Upper lobe of left lung (tissue), 6 donors: ENCODE measurements around the gene HSPA1L. TPM values are rescaled to one million over a fixed set of nuclear protein-coding genes. Genes with fewer than 3 reads are reported as not detected.
"Not testable (repeated sequence)": the region's sequence is repeated elsewhere in the genome, so short reads cannot be mapped to it uniquely, and the experiment has no call there.

Experiments used
- ATAC-seq, 2 donors: fragments of 200-7000 bp; cut with Tn5 transposase; one replicate each; pipeline ENCODE4 v1.9.1; 2022; ENCODE audit warnings: mild to moderate bottlenecking in 2 of 2, moderate library complexity in 2 of 2; ENCODE audit not compliant: low FRiP score in 2 of 2
- DNase-seq, 2 donors: peaks; one replicate each; pipeline ENCODE4 v3.0.0-alpha.2; 2019 to 2020
- H3K27ac ChIP-seq, 4 donors: fragments of 200-600 bp; sonication (generic); one replicate each; pipeline ENCODE4 v1.5.1; 2016 to 2019
- H3K27me3 ChIP-seq, 4 donors: fragments of 200-600 bp; sonication (generic); one replicate each; pipeline ENCODE4 v1.5.1; 2017 to 2019
- H3K36me3 ChIP-seq, 4 donors: fragments of 200-600 bp; sonication (generic); one replicate each; pipeline ENCODE4 v1.5.1; 2016 to 2019
- H3K4me1 ChIP-seq, 4 donors: fragments of 200-600 bp; sonication (generic); one replicate each; pipeline ENCODE4 v1.5.1; 2018 to 2019
- H3K4me3 ChIP-seq, 4 donors: fragments of 200-600 bp; sonication (generic); one replicate each; pipeline ENCODE4 v1.5.1; 2017 to 2019; ENCODE audit warnings: mild to moderate bottlenecking in 2 of 4, moderate library complexity in 1 of 4
- H3K9me3 ChIP-seq, 4 donors: fragments of 200-600 bp; sonication (generic); one replicate each; pipeline ENCODE4 v1.5.1; 2018 to 2019
- CTCF ChIP-seq, 6 experiments: fragments of 450-650 bp in 4 of 6; fragments of 200-600 bp in 2 of 6; sonication (generic) in 2 of 6; IDR thresholded peaks; one replicate each; pipeline ENCODE4 v1.5.1; 2016 to 2019; ENCODE audit warnings: antibody characterized with exemption in 6 of 6
- EP300 ChIP-seq, 4 donors: sonication (generic); formaldehyde crosslinking; IDR thresholded peaks; one replicate each; pipeline ENCODE4 v1.5.1; 2017; ENCODE audit warnings: antibody characterized with exemption in 4 of 4, control low read depth in 2 of 4
- POLR2A ChIP-seq, 4 donors: fragments of 450-650 bp; IDR thresholded peaks; one replicate each; pipeline ENCODE4 v1.5.1; 2016 to 2017; ENCODE audit warnings: antibody characterized with exemption in 4 of 4, mild to moderate bottlenecking in 2 of 4
- POLR2AphosphoS5 ChIP-seq, 2 donors: sonication (generic); formaldehyde crosslinking; IDR thresholded peaks; one replicate each; pipeline ENCODE4 v1.5.1; 2017; ENCODE audit warnings: antibody characterized with exemption in 2 of 2
- WGBS, 2 donors: methylation state at CpG; one replicate each; pipeline ENCODE4 v1.1.5; 2017 to 2018; 5-methylcytosine and 5-hydroxymethylcytosine counted together
- total RNA-seq, 6 donors: library from RNA; depleted of rRNA in 4 of 6; stranded (reverse); fragments of >200 nt in 4 of 6; gene quantifications; one replicate each; pipeline versions ENCODE4 v1.1.0 to v1.2.1, GENCODE V29; 2016 to 2021
- donor health status: DM: no; HTN: no; CAD: no; lungs with moderate emphysema.
- donor health status: DM: no; HTN: yes; CAD: no; lungs with severe emphysema.

Gene HSPA1L
- total RNA-seq, 6 donors from 2014 or later: 0.89 to 3.1 (median 2.0) TPM

- TF ChIP-seq CTCF (IDR thresholded peaks at IDR 0.05) (peak in 3 of 6 experiments; percentile 31 to 49 (median 33)), POLR2A (IDR thresholded peaks at IDR 0.05) (peak in 3 of 4 donors; percentile 43 to 87 (median 86)), EP300 (IDR thresholded peaks at IDR 0.05) (peak in 1 of 4 donors; percentile 55), POLR2AphosphoS5 (IDR thresholded peaks at IDR 0.05) (peak; percentile 90 to 97)
- Histone ChIP-seq H3K36me3 (peaks cover 0 to 15% (median 7%) of the 10 kb centered on the region in 4 donors), H3K4me3 (peak within 1 kb of the TSS; percentile 50 to 66 (median 58)), H3K27me3 (no peaks in the 10 kb centered on the region), H3K4me1 (peaks cover 13 to 15% (median 14%) of the 10 kb centered on the region in 4 donors), H3K9me3 (no peaks in the 10 kb centered on the region), H3K27ac (peak within 1 kb of the TSS; percentile 87 to 98 (median 92))
- ATAC-seq (peak; percentile 98 to 100), DNase-seq (peak; percentile 99)
- 0% methylated on average over 40 to 51 of the region's 51 CpGs for WGBS, 2 donors
Measured at GRCh38 chr6:31806470-31807272, 8.4 kb downstream of the HSPA1L start, which contains the start of gene LSM2. LSM2 (minus strand) TSS chr6:31806966; CDS start chr6:31806757, 209 bp downstream.

DNA sequence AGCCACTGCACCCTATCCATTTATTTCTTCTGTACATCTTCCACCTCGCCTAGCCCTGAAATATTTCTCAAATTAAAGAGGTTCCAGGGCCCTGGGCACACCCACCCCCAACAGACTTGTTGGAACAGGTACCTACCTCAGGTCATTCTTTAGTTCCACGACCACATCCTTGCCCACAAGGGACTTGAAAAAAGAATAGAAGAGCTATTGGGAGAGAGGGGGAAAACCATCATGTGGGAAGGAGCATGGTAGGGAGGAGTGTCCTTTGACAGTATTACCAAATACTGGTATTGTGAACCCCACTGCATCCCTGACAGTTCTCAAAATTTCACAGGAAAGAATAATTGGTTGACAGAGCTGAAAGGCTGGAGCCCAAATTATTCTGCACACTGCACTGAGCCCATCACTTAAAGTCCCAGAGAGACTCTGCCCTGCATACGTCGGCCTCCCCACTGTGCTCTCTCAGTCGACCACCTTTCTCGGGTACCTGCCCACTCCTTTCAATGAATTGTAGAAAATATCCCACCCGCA is 9.1 kb downstream of the HSPA1L start:
- Histone ChIP-seq H3K4me1 (peaks cover 13 to 15% (median 14%) of the 10 kb centered on the region in 4 donors), H3K27me3 (no peaks in the 10 kb centered on the region), H3K36me3 (peaks cover 0 to 20% (median 10%) of the 10 kb centered on the region in 4 donors), H3K4me3 (peak overlapping the region; percentile 50 to 66 (median 58)), H3K9me3 (no peaks in the 10 kb centered on the region), H3K27ac (peak overlapping the region; percentile 87 to 98 (median 92))
- TF ChIP-seq POLR2A (IDR thresholded peaks at IDR 0.05) (no peak), EP300 (IDR thresholded peaks at IDR 0.05) (no peak), POLR2AphosphoS5 (IDR thresholded peaks at IDR 0.05) (no peak), CTCF (IDR thresholded peaks at IDR 0.05) (no peak)
- DNase-seq (no peak), ATAC-seq (peak in 1 of 2 donors; percentile 20)
- 15 to 16% methylated on average over 7 of the region's 7 CpGs for WGBS, 2 donors

DNA sequence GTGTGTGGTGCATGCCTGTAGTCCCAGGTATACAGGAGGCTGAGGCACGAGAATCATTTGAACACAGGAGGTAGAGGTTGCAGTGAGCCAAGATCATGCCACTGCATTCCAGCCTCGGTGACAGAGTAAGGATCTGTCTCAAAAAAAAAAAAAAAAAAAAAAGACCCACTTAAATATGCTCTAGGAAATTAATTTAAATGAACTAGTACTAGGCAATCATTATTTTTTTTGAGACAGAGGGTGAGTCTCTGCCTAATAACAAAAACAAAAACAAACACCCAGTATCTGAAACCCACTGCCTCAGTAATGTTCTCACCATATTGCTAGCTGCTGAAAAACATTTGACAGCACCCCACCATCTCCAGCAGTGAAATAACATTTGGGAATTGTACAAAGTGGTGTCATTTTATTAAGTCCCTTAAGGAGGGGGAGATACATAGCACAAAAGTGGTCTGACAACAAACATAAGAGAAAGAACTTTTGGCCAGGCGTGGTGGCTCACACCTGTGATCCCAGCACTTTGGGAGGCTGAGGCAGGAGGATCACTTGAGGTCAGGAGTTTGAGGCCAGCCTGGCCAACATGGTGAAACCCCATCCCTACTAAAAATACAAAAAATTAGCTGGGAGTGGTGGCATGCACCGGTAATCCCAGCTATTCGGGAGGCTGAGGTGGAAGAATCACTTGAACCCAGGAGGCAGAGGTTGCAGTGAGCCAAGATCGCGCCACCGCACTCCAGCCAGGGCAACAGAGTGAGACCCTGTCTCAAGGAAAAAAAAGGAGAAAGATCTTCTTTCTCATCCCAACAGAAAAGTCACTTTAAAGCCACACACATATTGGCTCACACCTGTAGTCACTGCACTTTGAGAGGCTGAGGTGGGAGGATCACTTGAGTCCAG is 13.8 kb downstream of the HSPA1L start:
- peaks cover 0 to 21% (median 12%) of the 10 kb centered on the region in 4 donors for H3K36me3 ChIP-seq
- DNase-seq, H3K27me3 ChIP-seq, H3K4me3 ChIP-seq, H3K9me3 ChIP-seq, ATAC-seq, H3K27ac ChIP-seq: not testable (repeated sequence)
- H3K4me1 ChIP-seq: peaks cover 6 to 14% (median 10%) of the 10 kb centered on the region in 4 donors
- 90 to 92% methylated on average over 8 of the region's 8 CpGs for WGBS, 2 donors

- Histone ChIP-seq H3K4me3 (no peak overlapping the region), H3K4me1 (peaks cover 3 to 9% (median 9%) of the 10 kb centered on the region in 4 donors), H3K27me3 (no peaks in the 10 kb centered on the region), H3K27ac (no peak overlapping the region), H3K9me3 (no peaks in the 10 kb centered on the region), H3K36me3 (peaks cover 0 to 21% (median 12%) of the 10 kb centered on the region in 4 donors)
- WGBS, 2 donors: 92 to 94% methylated on average over 12 of the region's 12 CpGs
- DNase-seq (no peak), ATAC-seq (no peak)
- TF ChIP-seq EP300 (IDR thresholded peaks at IDR 0.05): no peak
- TF ChIP-seq POLR2AphosphoS5 (IDR thresholded peaks at IDR 0.05): no peak
- no peak for TF ChIP-seq CTCF (IDR thresholded peaks at IDR 0.05)
- TF ChIP-seq POLR2A (IDR thresholded peaks at IDR 0.05): no peak
Measured at GRCh38 chr6:31799781-31800180, 15.3 kb downstream of the HSPA1L start.
